ENCODE data around the gene LRMDA. TPM values are rescaled to one million over a fixed set of nuclear protein-coding genes. Genes with fewer than 3 reads are reported as not detected.

Gene LRMDA
- total RNA-seq, 1 donor from 2014 or later = 2.1 TPM

- H3K4me3 Mint-ChIP-seq (ENCODE audit: unreplicated experiment) = no peak overlapping the region
- DNase-seq = no peak
- H3K9me3 Mint-ChIP-seq (ENCODE audit: unreplicated experiment) = no peaks in the 10 kb centered on the region
- H3K4me1 Mint-ChIP-seq (ENCODE audit: low read depth, unreplicated experiment) = no peaks in the 10 kb centered on the region
- no peaks in the 10 kb centered on the region for H3K27me3 Mint-ChIP-seq (ENCODE audit: unreplicated experiment)
- no peak overlapping the region for H3K27ac Mint-ChIP-seq (ENCODE audit: unreplicated experiment)
- no peak for TF ChIP-seq CTCF (IDR thresholded peaks at IDR 0.05; ENCODE audit: partially characterized antibody, unreplicated experiment)
- no peaks in the 10 kb centered on the region for H3K36me3 Mint-ChIP-seq (ENCODE audit: unreplicated experiment)
Measured at GRCh38 chr10:76356557-76356956, 925.1 kb downstream of the LRMDA start.

- Mint-ChIP-seq H3K9me3 (ENCODE audit: unreplicated experiment) (no peaks in the 10 kb centered on the region), H3K4me1 (ENCODE audit: low read depth, unreplicated experiment) (no peaks in the 10 kb centered on the region), H3K4me3 (ENCODE audit: unreplicated experiment) (no peak overlapping the region), H3K27me3 (ENCODE audit: unreplicated experiment) (no peaks in the 10 kb centered on the region), H3K36me3 (ENCODE audit: unreplicated experiment) (no peaks in the 10 kb centered on the region), H3K27ac (ENCODE audit: unreplicated experiment) (no peak overlapping the region)
- no peak for TF ChIP-seq CTCF (IDR thresholded peaks at IDR 0.05; ENCODE audit: partially characterized antibody, unreplicated experiment)
- no peak for DNase-seq
Measured at GRCh38 chr10:76357726-76358415, 926.4 kb downstream of the LRMDA start.

- Mint-ChIP-seq H3K9me3 (ENCODE audit: unreplicated experiment) (no peaks in the 10 kb centered on the region), H3K4me1 (ENCODE audit: low read depth, unreplicated experiment) (no peaks in the 10 kb centered on the region), H3K4me3 (ENCODE audit: unreplicated experiment) (no peak overlapping the region), H3K27ac (ENCODE audit: unreplicated experiment) (no peak overlapping the region), H3K36me3 (ENCODE audit: unreplicated experiment) (no peaks in the 10 kb centered on the region), H3K27me3 (ENCODE audit: unreplicated experiment) (no peaks in the 10 kb centered on the region)
- TF ChIP-seq CTCF (IDR thresholded peaks at IDR 0.05; ENCODE audit: partially characterized antibody, unreplicated experiment) = no peak
- DNase-seq = no peak
Measured at GRCh38 chr10:76358743-76359395, 927.4 kb downstream of the LRMDA start.

GRCh38 chr10:76375761-76376160 lies 944.3 kb downstream of the LRMDA start:
- no peaks in the 10 kb centered on the region for H3K9me3 Mint-ChIP-seq (ENCODE audit: unreplicated experiment)
- H3K27me3 Mint-ChIP-seq (ENCODE audit: unreplicated experiment) = peaks cover 3% of the 10 kb centered on the region
- H3K4me3 Mint-ChIP-seq (ENCODE audit: unreplicated experiment) = no peak overlapping the region
- no peak for TF ChIP-seq CTCF (IDR thresholded peaks at IDR 0.05; ENCODE audit: partially characterized antibody, unreplicated experiment)
- no peak overlapping the region for H3K27ac Mint-ChIP-seq (ENCODE audit: unreplicated experiment)
- DNase-seq = no peak
- no peaks in the 10 kb centered on the region for H3K4me1 Mint-ChIP-seq (ENCODE audit: low read depth, unreplicated experiment)
- no peaks in the 10 kb centered on the region for H3K36me3 Mint-ChIP-seq (ENCODE audit: unreplicated experiment)

GRCh38 chr10:76382381-76382851 lies 951.0 kb downstream of the LRMDA start:
- no peak for TF ChIP-seq CTCF (IDR thresholded peaks at IDR 0.05; ENCODE audit: partially characterized antibody, unreplicated experiment)
- H3K27ac Mint-ChIP-seq (ENCODE audit: unreplicated experiment) = no peak overlapping the region

More at GRCh38 chr10:76382381-76382851, 951.0 kb downstream of the LRMDA start:
- no peaks in the 10 kb centered on the region for H3K4me1 Mint-ChIP-seq (ENCODE audit: low read depth, unreplicated experiment)
- H3K9me3 Mint-ChIP-seq (ENCODE audit: unreplicated experiment) = no peaks in the 10 kb centered on the region
- no peak overlapping the region for H3K4me3 Mint-ChIP-seq (ENCODE audit: unreplicated experiment)
- H3K36me3 Mint-ChIP-seq (ENCODE audit: unreplicated experiment) = no peaks in the 10 kb centered on the region
- DNase-seq = no peak
- H3K27me3 Mint-ChIP-seq (ENCODE audit: unreplicated experiment) = no peaks in the 10 kb centered on the region
